GM10248 (cell line): ENCODE results near the gene NHERF2.

Experiments
- CTCF ChIA-PET: fragments of 300-600 bp; sonication (Branson Sonifier 250); formaldehyde crosslinking; extraction: SDS; loops from one replicate; lab custom pipeline; 2021; ENCODE audit warnings: antibody characterized with exemption; lab: Yijun Ruan, JAX
- POLR2A ChIA-PET: fragments of 350-650 bp; sonication (Branson Sonifier 250); formaldehyde crosslinking; extraction: SDS; loops from one replicate; lab custom pipeline; 2020; ENCODE audit warnings: antibody characterized with exemption; lab: Yijun Ruan, JAX
- DNase-seq: peaks from one replicate; pipeline ENCODE4 v3.0.0; 2012; ENCODE audit errors: extremely low spot score
- TF ChIP-seq, protein P1 (sequence below): IDR thresholded peaks from 2 replicates; pipeline ENCODE4 v1.5.1; 2012; ENCODE audit warnings: mild to moderate bottlenecking, low read depth; ENCODE audit errors: extremely low read depth, missing control alignments, control extremely low read depth

The NHERF2 gene

GRCh38 chr16:2040041-2040786 lies 13.5 kb downstream of the NHERF2 start:
- TF ChIP-seq, protein P1, sequence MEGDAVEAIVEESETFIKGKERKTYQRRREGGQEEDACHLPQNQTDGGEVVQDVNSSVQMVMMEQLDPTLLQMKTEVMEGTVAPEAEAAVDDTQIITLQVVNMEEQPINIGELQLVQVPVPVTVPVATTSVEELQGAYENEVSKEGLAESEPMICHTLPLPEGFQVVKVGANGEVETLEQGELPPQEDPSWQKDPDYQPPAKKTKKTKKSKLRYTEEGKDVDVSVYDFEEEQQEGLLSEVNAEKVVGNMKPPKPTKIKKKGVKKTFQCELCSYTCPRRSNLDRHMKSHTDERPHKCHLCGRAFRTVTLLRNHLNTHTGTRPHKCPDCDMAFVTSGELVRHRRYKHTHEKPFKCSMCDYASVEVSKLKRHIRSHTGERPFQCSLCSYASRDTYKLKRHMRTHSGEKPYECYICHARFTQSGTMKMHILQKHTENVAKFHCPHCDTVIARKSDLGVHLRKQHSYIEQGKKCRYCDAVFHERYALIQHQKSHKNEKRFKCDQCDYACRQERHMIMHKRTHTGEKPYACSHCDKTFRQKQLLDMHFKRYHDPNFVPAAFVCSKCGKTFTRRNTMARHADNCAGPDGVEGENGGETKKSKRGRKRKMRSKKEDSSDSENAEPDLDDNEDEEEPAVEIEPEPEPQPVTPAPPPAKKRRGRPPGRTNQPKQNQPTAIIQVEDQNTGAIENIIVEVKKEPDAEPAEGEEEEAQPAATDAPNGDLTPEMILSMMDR, result no peak
- no peak for DNase-seq
- ChIA-PET CTCF (interaction anchor here (1.1 to 1.6 kb wide), 2 partner anchors 18 to 101 kb away, joined by 4 to 5 read pairs; no protein-coding TSS in a partner anchor), POLR2A (interaction anchor here (0.7 kb wide), 1 partner anchor 115 kb away, joined by 3 read pairs; the partner anchor contains the start of gene TRAF7)

DNA sequence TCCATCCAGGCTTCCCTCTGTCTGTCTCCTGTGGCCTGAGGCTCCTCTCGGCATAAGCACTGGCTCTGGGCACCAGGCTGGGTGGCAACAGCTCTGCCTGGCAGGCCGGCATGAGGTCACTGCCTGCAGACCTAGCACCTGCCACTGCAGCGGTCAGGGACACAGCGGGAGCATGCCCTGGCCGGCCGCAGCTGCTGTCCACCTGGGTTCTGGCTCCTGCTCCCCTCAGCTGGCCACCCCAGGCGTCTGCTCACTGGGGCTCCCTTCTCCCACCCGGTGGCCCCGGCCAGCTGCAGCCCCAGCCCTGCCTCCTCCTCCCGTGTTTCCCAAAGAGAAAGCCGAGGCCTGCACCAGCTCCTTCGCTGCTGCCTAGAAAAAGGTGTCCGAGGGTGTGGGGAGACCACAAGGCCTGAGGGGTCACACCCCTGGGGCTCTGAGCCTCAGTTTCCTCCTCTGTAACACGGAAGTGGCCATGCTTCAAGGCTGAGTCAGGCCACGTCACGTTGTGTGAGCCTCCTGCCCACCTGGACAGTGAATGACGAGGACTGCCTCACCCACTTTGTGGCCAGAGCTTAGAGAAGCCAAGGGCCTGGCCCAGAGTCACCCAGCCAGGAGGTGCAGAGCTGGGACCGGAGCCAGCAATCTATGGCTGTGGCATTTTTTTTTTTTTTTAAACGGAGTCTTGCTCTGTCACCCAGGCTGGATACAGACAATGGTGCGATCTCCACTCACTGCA lies 14.3 kb downstream of the NHERF2 start:
- ChIA-PET POLR2A (interaction anchor here (1.0 kb wide), 1 partner anchor 114 kb away, joined by 3 read pairs; the partner anchor contains the start of gene TRAF7), CTCF (interaction anchor here (1.1 to 1.6 kb wide), 3 partner anchors 19 to 100 kb away, joined by 3 to 5 read pairs (median 4); no protein-coding TSS in a partner anchor)
- TF ChIP-seq, protein P1, result no peak
- DNase-seq, result no peak

- ChIA-PET CTCF (interaction anchor here (1.3 kb wide), 1 partner anchor 38 kb away, joined by 3 read pairs; no protein-coding TSS in a partner anchor), POLR2A (no interaction called here)
- TF ChIP-seq, protein P1, result no peak
- DNase-seq, result no peak
These were observed 15.7 kb downstream of the NHERF2 start for GRCh38 chr16:2042171-2042985.

DNA sequence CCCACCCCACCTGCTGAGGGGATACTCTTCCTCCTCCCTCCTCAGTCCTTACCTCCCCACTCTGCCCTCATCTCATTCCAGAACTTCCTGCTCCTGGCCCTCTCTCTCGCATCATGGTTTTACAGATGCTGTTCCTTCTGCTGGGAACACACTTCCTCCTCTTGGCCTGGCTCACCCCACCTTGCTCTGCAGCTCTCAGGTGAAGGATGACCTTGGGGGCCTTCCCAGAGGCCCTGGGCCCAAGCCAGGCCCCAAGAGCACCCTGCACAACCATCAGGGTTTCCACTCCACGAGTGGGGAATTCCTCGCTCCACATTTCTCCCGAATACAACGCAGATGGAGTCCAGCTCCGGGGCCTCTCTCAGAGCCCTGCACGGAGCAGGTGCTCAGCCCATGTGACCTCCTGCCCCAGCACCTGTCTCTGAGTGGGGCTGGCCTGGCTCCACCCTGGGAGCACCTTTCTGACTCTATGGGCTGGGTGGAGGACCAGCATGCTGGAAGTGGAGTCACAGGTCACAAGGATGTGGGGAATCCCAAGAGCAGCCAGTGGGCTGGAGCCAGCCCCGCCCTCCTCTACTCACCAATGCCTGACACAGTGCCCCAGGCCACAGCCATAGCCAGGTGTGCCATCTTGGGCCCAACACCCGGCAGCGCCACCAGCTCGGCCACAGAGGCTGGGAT lies 16.4 kb downstream of the NHERF2 start:
- ChIA-PET CTCF (interaction anchor here (1.4 to 1.7 kb wide), 2 partner anchors 15 to 97 kb away, joined by 5 read pairs; no protein-coding TSS in a partner anchor), POLR2A (interaction anchor here (1.2 kb wide), 1 partner anchor 112 kb away, joined by 5 read pairs; the partner anchor contains the start of gene TRAF7)
- TF ChIP-seq, protein P1, result no peak
- DNase-seq, result no peak

DNA sequence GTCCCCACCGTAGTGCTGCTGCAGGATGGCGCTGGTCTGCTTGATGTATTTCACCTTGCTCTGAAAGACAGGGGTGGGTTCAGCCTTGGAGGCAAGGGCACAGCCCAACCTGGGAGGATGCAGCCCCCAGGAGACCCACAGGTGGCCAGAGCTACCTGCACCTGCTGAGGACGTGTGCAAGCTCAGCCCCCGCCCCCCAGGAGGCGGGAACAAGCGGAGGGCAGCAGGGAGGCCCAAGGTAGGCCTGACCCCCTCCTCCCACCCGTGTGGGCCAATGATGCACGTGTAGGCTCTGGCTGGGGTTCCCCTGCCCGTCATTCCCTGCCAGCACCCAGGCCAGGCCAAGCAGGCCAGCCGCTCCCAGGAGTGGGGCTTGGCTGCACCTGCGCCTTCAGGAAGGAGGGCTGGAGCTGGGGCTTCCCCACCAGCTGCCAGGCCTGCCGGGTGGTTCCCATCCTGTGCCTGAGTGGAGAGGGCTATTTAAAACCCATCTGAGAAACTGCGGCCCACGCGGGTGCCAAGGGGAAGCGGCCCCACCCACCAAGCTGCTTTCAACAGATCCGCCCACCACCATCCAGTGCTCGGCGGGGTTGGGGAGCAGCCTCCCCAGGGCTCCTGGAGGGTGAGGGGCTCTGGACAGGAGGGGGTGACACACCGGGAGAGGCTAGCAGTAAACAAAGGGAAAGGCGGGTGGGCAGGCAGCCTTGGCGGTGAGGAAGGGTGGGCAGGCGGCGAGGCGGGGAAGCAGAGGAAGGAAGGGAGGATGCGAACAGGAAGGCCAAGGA lies 17.2 kb downstream of the NHERF2 start:
- TF ChIP-seq, protein P1, result no peak
- CTCF ChIA-PET, result interaction anchor here (1.0 to 1.7 kb wide), 5 partner anchors 16 to 97 kb away, joined by 3 to 5 read pairs (median 5); no protein-coding TSS in a partner anchor
- no peak for DNase-seq
- POLR2A ChIA-PET, result interaction anchor here (1.2 kb wide), 1 partner anchor 112 kb away, joined by 5 read pairs; the partner anchor contains the start of gene TRAF7
